Endothelial cell of umbilical vein (primary cell): Measurements from ENCODE around the gene PSMA6.

ENCODE experiments used
- EZH2 ChIP-seq: IDR thresholded peaks from 2 replicates; pipeline ENCODE4 v1.6.1; 2012; ENCODE audit warnings: borderline replicate concordance, low read depth, mild to moderate bottlenecking, moderate library complexity, low read length, inconsistent platforms; ENCODE audit not compliant: severe bottlenecking
- FOS ChIP-seq: IDR thresholded peaks from 2 replicates; pipeline ENCODE4 v1.6.1; 2011; ENCODE audit warnings: mild to moderate bottlenecking, low read length, moderate library complexity, borderline replicate concordance; ENCODE audit not compliant: insufficient read depth
- GATA2 ChIP-seq: IDR thresholded peaks from 2 replicates; pipeline ENCODE4 v1.7.0; 2011; ENCODE audit warnings: low read depth, mild to moderate bottlenecking, moderate library complexity, mixed read lengths, low read length; ENCODE audit not compliant: insufficient read length, insufficient read depth
- JUN ChIP-seq: IDR thresholded peaks from 2 replicates; pipeline ENCODE4 v1.6.1; 2011; ENCODE audit warnings: borderline replicate concordance, low read depth; ENCODE audit not compliant: insufficient read length, insufficient read depth
- MYC ChIP-seq: IDR thresholded peaks from one replicate; pipeline ENCODE4 v1.6.1; 2011; ENCODE audit warnings: mild to moderate bottlenecking, low read depth, low read length
- POLR2A ChIP-seq: IDR thresholded peaks from 2 replicates; pipeline ENCODE4 v1.6.1; 2012; ENCODE audit warnings: low read depth, mild to moderate bottlenecking, control low read depth, low read length
- POLR2AphosphoS5 ChIP-seq: IDR thresholded peaks from 2 replicates; pipeline ENCODE4 v1.6.1; 2012; ENCODE audit warnings: low read depth, mild to moderate bottlenecking, control low read depth, low read length, moderate library complexity; ENCODE audit not compliant: insufficient read depth
- TF ChIP-seq, protein P1 (sequence below): IDR thresholded peaks from 2 replicates; pipeline ENCODE4 v1.6.1; 2011; ENCODE audit not compliant: insufficient read depth, insufficient read length
- TF ChIP-seq, protein P2 (sequence below), 2 donors: IDR thresholded peaks; 1 replicate in 1 of 2; 2 replicates in 1 of 2; pipeline ENCODE4 v1.5.1; 2011; ENCODE audit warnings: low read length in 2 of 2, mild to moderate bottlenecking in 2 of 2, moderate library complexity in 2 of 2, control low read depth in 1 of 2, inconsistent platforms in 1 of 2, low read depth in 1 of 2; ENCODE audit not compliant: insufficient read depth in 1 of 2; ENCODE audit errors: extremely low read depth in 1 of 2

DNA sequence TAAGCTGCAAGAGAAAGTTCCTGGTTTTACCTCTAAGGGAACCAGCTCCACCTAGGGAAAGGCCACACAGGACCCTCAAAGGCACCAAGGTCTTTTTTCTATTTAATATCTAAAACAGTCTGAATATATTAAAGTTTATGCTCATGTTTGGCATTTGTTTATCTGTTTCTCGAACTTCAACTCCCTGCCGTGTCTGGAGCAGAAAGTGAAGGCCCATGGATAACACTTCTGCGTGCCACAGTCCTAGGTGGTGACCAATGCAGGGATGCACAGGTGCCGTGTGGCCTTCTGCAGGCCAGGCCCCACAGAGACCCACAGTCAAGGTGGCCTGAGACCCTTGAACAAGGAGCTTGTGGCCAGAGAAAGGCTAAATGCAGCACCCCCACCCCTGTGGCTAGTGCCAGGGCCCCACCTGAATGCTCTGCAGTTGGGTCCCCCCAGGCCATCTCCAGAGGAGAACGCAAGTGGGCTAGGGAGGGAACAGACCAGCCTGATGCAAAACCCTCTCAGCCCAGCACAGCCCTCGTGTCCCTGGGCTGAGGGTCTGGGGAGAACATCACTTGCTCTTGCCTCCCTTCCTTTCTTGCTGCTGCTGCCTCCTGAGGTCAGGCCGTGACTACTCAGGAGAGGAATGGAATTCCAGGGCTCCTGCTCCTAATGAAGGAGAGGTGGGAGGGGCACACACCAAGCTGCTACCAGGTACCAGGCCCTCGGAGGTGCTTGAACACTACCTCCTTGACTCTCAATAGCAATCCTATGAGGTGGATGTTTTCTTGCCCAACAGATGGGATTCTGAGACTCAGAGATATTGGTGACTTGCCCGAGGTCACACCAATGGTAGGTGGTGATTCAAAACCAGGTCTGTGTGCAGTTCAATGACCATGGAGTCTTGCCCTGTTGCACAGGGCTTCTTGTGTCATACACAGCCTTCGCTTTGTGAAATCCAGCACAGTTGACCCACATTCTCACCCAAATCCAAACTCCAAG is 45.4 kb downstream of the PSMA6 start:
- TF ChIP-seq EZH2 (no peak), POLR2A (no peak), POLR2AphosphoS5 (no peak), FOS (no peak), JUN (no peak), MYC (no peak), GATA2 (no peak)
- TF ChIP-seq, protein P1, sequence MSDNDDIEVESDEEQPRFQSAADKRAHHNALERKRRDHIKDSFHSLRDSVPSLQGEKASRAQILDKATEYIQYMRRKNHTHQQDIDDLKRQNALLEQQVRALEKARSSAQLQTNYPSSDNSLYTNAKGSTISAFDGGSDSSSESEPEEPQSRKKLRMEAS = no peak
- TF ChIP-seq, protein P2, sequence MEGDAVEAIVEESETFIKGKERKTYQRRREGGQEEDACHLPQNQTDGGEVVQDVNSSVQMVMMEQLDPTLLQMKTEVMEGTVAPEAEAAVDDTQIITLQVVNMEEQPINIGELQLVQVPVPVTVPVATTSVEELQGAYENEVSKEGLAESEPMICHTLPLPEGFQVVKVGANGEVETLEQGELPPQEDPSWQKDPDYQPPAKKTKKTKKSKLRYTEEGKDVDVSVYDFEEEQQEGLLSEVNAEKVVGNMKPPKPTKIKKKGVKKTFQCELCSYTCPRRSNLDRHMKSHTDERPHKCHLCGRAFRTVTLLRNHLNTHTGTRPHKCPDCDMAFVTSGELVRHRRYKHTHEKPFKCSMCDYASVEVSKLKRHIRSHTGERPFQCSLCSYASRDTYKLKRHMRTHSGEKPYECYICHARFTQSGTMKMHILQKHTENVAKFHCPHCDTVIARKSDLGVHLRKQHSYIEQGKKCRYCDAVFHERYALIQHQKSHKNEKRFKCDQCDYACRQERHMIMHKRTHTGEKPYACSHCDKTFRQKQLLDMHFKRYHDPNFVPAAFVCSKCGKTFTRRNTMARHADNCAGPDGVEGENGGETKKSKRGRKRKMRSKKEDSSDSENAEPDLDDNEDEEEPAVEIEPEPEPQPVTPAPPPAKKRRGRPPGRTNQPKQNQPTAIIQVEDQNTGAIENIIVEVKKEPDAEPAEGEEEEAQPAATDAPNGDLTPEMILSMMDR (IDR thresholded peaks at IDR 0.05; ENCODE audit: extremely low read depth in 1 of 2, insufficient read depth in 1 of 2, low read depth in 1 of 2, low read length in 2 of 2) = no peak
